ENCODE results near the gene TRIM5. TPM values are rescaled to one million over a fixed set of nuclear protein-coding genes. Genes with fewer than 3 reads are reported as not detected.
"Not testable (repeated sequence)": the region's sequence is repeated elsewhere in the genome, so short reads cannot be mapped to it uniquely, and the experiment has no call there.

TRIM5 gene
- total RNA-seq, 4 donors from 2014 or later, result 4.4 to 50.4 (median 37.4) TPM

GRCh38 chr11:5688482-5688881 lies 3.6 kb upstream of the TRIM5 start:
- intact Hi-C loops (cut with DNase I; ENCODE audit: low total_unique reads), result no loop called here
- Histone ChIP-seq H3K4me1 (no peaks in the 10 kb centered on the region), H3K27me3 (no peaks in the 10 kb centered on the region), H3K36me3 (no peaks in the 10 kb centered on the region), H3K4me3 (no peak overlapping the region), H3K9me3 (no peaks in the 10 kb centered on the region), H3K27ac (peak overlapping the region; percentile 86 to 98)
- TF ChIP-seq POLR2A (IDR thresholded peaks at IDR 0.05) (no peak), CTCF (IDR thresholded peaks at IDR 0.05) (no peak)
- no peak for DNase-seq

- Histone ChIP-seq H3K4me1 (no peaks in the 10 kb centered on the region), H3K36me3 (no peaks in the 10 kb centered on the region), H3K27ac (no peak overlapping the region), H3K9me3 (no peaks in the 10 kb centered on the region), H3K27me3 (no peaks in the 10 kb centered on the region), H3K4me3 (no peak overlapping the region)
- TF ChIP-seq CTCF (IDR thresholded peaks at IDR 0.05) (no peak), POLR2A (IDR thresholded peaks at IDR 0.05) (no peak)
- no peak for DNase-seq
- intact Hi-C loops (cut with DNase I; ENCODE audit: low total_unique reads), result no loop called here
These were observed 1.6 kb upstream of the TRIM5 start for GRCh38 chr11:5686426-5686825.

GRCh38 chr11:5684036-5684645 lies 733 bp downstream of the TRIM5 start:
- Histone ChIP-seq H3K9me3 (no peaks in the 10 kb centered on the region), H3K4me3 (peak overlapping the region; percentile 38 to 53), H3K36me3 (no peaks in the 10 kb centered on the region), H3K4me1 (no peaks in the 10 kb centered on the region), H3K27ac (peak overlapping the region; percentile 94 to 99), H3K27me3 (no peaks in the 10 kb centered on the region)
- intact Hi-C loops (cut with DNase I; ENCODE audit: low total_unique reads), result no loop called here
- TF ChIP-seq CTCF (IDR thresholded peaks at IDR 0.05) (no peak), POLR2A (IDR thresholded peaks at IDR 0.05) (no peak)
- DNase-seq, result no peak

GRCh38 chr11:5683620-5684019 lies 1.3 kb downstream of the TRIM5 start:
- peak overlapping the region; percentile 94 to 99 for H3K27ac ChIP-seq
- H3K9me3 ChIP-seq; H3K27me3 ChIP-seq; DNase-seq; H3K36me3 ChIP-seq; H3K4me1 ChIP-seq; intact Hi-C loops (cut with DNase I; ENCODE audit: low total_unique reads): not testable (repeated sequence)
- H3K4me3 ChIP-seq, result peak overlapping the region; percentile 38 to 53

GRCh38 chr11:5682890-5683441 lies 1.9 kb downstream of the TRIM5 start:
- H3K9me3 ChIP-seq; H3K4me1 ChIP-seq; H3K27me3 ChIP-seq; DNase-seq; H3K36me3 ChIP-seq; H3K4me3 ChIP-seq; intact Hi-C loops (cut with DNase I; ENCODE audit: low total_unique reads); H3K27ac ChIP-seq: not testable (repeated sequence)

GRCh38 chr11:5679811-5680210 lies 5.1 kb downstream of the TRIM5 start:
- Histone ChIP-seq H3K4me3 (no peak overlapping the region), H3K4me1 (no peaks in the 10 kb centered on the region), H3K9me3 (no peaks in the 10 kb centered on the region), H3K27ac (no peak overlapping the region), H3K27me3 (no peaks in the 10 kb centered on the region), H3K36me3 (no peaks in the 10 kb centered on the region)
- intact Hi-C loops (cut with DNase I; ENCODE audit: low total_unique reads), result no loop called here
- DNase-seq, result no peak
- no peak for TF ChIP-seq CTCF (IDR thresholded peaks at IDR 0.05)
- no peak for TF ChIP-seq POLR2A (IDR thresholded peaks at IDR 0.05)
